ENCODE measurements around the gene MAB21L3.

MAB21L3 gene

DNA sequence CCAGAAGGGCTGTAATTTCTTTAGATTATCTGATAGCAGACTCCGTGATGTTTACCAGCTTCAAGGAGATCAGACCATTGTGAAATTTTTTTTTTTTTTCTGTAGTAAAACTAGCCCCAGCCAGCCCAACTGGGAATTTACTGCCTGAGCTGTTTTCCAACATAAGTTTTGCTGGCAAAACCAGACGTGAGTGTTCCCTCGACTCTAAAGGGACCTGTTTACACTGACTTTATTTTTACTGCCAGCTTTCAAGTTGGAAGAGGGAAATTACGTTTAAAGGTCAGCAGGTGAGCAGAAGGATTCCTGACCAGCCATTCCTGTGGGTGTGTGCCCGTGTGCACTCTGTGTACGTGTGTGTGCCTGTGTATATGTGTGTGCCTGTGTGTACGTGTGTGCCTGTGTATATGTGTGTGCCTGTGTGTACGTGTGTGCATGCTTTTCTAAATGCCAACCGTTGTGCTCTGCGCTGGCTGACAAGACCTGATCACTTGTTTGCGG is 374 bp downstream of the MAB21L3 start:
- no peak for DNase-seq (ENCODE audit: low spot score)

DNA sequence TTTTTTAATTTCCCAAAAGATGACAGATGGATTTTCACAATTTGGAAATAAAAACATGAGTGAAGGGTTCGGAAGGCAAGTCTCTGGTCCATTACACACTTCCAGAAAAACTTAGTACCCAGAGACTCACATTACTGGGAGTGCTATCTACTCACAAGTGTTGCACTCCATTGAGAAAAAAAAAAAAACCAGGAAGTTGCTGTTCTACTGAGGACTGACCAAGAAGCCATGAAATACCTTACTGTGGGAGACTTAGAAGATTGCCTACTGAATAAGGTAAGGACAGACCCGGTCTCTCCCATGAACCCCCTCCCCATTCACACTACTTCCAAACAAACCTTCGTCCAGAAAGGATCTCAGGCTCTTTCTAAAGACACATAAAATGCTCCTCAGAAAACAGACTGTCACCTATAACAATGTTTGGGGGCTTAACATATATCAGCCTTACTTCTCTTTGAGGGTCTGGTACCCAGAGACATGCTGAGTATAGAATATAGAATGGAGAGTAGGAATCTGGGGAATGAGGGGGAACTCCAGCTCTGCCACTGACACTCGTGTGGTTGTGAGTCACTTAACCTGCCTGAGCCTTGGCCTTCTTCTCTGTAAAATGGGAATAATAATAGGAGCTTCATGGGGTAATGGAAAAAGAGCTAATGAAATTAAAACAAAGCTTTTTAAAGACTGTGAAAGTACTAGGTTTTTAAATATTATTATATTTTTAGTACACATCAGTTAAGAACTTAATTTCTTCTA is 1.4 kb downstream of the MAB21L3 start:
- DNase-seq (ENCODE audit: low spot score): no peak

DNA sequence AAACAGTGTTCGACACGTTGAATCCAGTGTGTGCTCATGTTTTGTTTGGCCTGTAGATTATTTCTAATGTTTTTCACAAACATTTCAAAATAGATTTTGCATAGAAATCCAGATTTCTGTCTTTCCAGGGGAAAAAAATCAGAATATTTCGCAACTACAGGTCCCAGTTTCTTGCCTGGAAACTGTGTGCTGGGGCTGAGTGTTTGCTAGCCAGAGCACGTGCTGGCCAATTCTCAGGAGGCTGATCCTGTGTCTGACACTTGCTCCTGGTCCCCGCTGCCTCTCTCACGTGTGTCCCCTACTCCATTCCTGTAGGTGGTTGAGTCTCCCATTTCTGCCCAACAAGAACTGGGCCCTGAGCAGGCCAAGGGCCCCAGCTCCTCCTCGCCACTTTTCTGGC is 2.4 kb downstream of the MAB21L3 start:
- no peak for DNase-seq (ENCODE audit: low spot score)

DNA sequence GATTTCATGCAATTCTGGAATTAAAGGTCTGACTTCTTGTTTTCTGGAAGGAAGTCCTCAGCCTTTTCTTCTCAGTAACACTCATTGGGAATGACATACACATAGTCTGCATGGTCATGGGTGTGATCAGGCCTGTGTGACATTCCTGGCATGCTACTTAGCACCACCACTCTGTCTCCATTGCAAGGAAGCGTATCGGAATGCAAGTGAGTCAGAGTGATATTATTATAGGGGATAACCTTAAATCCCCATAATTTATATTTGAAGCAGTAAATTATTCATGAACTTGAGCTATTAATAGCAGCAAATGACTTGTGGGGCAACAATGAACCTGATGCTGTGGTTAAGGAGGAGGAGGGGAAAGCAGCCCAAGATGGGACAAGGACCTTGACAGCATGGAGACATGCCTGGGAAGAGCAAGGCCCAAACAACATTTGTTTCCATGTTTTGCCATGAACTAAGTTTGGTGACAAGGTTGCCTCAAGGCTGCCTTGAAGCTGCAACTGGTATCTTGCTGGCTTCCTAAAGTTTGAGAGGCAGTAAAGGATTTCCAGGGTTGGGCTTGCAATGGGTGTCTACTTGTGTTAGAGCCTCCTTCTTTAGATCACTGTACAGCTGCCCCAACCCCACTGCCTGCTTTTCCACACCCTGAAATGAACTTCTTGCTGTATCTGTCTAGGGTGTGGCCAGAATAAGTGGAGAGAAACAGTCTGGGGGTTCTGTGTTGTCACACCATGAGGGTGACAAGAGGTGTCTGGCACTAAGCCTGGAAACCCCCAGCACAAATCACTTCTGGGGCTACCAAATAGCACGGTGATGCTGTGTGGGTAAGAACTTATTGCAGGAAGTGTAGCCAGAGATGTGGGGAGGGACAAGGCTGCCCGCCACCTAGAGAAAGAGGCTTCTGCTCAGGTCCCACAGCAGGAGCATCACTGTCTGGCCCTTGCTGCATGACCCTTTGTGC is 4.6 kb downstream of the MAB21L3 start:
- DNase-seq (ENCODE audit: low spot score): no peak

DNA sequence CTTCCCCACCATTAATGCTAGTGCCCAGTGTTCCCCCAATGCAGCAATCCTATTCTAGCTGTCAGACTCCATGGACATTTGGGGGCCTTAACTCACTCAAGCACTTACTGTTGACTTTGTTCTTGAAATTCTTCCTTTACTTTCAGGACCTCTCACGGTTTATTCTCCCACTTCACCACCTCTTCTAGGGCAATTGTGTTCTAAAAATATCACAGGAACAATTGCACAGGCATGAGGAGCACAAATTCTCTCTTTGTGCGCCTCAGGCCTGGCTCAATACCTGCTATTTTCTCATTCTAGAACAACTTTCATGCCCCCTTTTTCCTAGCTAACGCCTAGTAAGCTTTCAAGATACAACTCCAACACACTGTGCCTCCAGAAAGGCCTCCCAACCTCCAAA is 7.3 kb downstream of the MAB21L3 start:
- no peak for DNase-seq (ENCODE audit: low spot score)

DNA sequence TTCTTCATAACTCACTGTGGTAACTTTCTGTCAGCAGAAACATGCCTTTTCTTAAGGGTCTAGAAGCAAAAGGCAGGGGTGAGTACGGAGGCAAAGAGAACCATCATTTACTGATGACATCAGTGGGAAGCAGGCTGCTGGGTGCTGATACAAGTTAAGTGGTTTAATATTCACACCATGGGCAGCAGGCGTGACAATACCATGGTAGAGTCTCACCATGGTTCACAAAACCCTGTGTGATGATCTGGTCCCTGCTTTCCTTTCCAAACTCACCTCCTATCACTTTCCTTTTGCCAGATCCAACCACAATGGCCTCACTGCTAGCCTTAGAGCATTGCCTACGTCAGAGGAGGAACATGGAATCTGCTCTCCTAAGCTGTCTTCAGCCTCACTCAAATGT is 8.7 kb downstream of the MAB21L3 start:
- DNase-seq (ENCODE audit: low spot score): no peak

DNA sequence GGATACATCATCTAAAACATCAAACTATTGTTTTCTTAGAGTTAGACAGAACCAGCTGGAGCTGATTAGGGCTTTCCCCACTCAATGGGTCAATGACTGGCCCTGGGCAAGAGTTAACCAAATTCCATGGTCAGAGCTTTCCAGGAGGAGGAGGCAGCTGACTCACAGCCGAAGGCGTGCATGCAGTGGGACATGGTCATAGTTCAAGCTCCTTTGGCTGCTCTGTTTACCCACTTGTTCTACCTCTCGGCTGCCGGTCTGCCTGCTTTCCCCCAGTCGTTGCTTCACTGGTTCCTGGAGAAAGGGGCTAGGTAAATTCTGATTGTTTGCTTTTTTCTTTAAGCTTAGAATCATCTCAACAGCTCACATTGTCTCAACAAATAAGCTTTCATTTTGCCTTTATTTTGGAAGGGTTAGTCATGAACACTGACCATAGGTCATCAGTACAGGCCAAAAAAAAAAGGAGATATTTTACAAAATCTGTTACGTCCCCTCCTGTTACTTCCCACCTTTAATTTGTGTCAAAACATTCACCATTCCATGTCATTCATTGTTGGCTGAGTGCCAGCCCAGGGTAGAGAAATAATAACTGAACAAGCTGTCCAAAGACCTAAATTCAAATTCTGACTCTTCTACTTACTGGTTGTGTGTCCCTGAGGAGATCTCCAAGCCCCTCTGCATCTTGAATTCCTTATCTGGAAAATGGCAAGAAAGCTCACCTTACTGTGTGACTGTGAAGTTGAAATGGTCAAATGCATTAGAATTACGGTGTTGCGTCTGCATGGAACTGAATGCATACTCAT is 12.0 kb downstream of the MAB21L3 start:
- DNase-seq (ENCODE audit: low spot score): no peak

DNA sequence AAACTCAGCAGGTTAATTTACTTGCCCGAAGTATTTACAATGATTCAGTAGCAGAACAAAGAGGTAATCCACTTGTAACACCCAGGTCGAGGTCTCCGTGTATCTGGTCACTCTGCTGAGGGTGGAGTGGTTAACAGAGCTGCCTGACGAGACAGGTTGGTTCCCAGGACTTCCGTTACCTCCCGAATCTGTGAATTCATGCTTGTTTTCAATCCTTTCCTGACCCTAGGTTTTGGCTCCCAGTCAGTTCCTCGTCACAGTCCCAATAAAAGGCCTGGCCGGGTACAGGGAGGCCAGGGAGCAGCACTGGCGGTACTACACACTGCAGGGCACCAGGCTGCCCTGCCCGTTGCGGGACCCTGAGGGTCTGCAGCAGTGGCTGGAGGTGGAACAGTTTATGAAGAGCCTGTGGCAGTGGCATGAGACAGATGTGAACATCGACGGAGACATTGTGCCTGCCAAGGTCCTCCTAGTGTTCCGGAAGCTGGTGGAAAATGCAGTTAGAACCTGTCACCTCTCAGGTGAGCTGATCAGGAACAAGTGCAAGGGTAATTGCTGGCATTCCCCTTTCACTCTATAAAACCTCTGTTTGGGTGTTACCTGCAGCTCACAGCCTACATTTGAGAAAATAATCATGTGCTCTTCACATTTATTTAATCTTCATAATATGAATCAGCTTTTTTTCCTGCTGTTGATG is 12.8 kb downstream of the MAB21L3 start:
- DNase-seq (ENCODE audit: low spot score): no peak

DNA sequence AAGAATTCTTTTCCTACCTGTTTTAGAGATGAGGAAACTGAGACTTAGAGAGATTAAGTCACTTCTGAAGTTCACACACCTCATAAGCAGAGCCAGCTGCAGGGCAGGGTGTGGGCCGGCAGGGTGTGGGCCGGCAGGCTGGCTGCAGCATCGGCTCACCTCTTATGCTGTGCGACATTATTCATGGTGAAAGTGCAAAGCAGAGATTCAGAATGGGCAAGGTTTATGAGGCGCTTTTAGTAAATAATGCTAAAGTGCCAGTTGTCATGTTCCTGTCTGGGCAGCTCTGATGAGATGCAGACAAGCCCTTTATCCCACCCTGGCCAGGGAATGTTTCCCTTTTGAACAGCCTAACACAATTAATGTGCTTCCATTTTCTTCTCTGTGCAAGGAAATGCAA is 14.6 kb downstream of the MAB21L3 start:
- no peak for DNase-seq (ENCODE audit: low spot score)

DNA sequence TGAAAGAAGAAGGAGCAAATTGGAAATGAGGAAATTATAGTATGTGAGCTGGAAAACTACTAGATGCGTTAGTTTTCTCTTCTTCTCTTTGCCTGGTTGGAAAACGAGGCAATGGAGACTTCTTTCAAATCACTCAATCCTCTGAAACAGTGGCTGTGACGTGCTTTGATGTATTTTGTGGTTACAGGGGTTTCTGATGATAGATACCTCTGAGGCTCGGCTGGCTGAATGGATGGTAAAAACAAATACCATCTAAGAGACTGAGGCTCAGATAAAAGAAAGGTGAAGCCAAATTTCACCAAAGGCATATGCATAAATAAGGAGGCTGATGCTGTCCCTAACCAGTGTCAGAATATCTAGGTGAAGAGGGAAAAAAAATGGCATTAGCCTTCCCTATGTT is 15.1 kb downstream of the MAB21L3 start:
- DNase-seq (ENCODE audit: low spot score): no peak

DNA sequence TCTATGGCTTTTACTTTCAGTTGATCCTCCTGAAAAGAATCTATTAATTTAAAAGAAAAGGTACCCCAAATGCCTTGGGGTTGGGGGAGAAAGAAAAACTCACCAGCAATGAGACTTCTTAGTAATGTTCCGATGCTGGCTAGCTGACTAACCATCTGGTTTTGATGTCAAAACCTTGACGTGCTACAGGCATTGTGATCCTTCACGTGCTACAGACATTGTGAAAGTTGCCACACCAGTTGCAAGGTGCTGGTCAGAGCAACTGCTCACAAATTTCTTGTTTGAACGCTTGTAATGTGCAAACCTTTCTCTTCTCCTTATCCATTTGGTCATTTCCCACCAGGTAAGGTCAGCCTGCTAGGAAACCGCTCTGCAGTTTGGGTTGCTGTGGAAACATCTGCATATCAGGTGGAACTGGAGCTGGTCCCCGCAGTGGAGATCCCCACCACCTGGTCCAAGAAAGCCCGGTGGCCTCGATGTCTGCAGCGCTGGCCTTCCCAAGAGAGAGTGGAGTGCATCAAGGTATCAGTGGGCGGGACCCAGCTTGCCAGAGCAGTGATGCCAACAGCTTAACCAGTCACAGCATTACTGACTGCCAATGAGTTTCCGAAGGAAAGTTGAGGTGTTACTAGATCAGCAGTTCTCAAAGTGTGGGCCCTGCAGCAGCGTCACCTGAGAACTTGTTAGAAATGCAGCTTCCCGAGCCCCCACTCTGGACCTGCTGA is 16.1 kb downstream of the MAB21L3 start:
- DNase-seq (ENCODE audit: low spot score): no peak

DNA sequence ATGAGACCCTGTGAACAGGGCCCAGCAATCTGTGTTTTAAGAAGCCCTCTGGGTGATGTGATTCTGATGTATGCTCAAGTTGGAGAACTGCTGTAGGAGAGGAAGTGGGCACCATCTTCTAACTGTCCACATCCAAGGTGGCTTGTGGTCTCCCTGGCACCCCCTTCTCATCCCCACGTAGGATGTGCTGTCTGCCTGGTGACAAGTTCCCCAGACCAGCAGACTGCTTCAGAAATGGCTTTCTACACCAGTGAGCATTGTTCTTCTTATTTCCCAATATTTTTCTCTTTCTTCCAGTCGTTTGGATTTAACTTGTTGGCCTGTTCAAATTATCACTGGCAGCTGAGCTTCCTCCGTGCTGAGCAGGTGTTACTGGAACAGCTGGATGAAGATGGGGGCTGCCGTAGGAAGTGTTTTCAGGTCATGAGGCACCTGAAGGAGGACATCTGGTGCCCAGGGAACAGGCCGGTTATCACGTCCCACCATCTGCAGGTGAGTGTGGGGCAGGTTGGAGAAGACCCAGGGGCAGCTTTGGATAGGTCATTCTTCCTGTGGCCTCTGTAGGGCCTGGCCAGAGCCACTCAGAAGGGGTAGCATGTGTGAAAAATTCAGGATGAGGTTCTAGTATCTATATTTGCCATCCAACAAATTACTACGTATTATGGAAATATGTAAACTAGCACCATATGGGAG is 16.8 kb downstream of the MAB21L3 start:
- no peak for DNase-seq (ENCODE audit: low spot score)

DNA sequence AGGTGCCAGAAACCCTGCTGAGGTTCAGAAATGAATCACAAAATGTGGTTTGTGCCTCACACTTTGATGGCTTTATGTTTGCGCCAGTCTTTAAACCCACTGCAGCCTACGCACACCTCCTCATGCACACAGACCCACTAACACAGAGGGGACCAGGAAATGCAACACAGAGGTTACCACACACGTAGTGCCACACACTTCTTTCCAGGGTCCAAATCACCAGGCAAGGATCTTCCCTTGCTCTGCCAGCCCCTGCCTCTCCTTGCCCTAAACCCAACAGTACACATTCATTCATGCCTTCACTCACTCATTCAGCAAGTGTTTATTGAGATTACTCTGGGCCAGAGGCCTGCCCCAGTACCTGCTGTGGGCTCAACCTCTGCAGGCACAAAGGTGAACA is 17.5 kb downstream of the MAB21L3 start:
- no peak for DNase-seq (ENCODE audit: low spot score)

DNA sequence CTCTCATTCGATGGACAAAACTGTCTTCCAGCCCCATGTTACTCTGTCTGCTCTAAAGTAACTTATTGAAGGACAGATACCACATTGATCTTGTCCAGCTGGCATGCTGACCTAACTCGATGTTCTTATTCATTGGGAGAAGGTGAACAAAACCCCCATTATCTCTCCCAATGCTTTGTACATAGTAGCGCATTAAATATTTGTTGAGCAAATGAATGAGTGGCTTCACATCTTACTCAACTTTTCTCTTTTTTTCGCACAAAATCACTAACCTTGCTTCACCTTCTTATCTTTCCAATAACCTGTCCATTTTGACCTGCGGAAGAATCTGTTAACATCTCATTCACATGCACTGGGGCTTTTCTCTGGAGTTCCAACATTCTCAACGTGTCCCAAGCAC is 18.3 kb downstream of the MAB21L3 start:
- no peak for DNase-seq (ENCODE audit: low spot score)

DNA sequence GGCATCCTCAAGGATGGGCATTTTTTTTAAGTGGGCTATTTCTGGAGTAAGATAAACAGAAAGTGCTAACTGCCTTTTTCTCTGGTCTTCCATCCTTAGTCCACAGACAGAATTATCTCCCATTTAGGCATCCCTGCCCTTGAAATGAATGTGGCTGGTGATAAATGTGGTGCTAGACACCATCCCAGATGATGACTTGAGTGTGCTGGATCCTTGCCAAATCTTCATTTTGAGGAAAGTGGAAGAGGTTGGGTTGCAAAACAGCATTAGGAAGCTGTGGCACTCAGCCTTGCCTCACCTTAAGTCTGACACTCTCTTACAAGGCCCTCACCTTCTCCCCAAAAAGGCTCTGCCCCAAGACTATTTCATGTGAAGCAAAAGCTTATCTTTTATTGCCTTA is 19.2 kb downstream of the MAB21L3 start:
- no peak for DNase-seq (ENCODE audit: low spot score)

DNA sequence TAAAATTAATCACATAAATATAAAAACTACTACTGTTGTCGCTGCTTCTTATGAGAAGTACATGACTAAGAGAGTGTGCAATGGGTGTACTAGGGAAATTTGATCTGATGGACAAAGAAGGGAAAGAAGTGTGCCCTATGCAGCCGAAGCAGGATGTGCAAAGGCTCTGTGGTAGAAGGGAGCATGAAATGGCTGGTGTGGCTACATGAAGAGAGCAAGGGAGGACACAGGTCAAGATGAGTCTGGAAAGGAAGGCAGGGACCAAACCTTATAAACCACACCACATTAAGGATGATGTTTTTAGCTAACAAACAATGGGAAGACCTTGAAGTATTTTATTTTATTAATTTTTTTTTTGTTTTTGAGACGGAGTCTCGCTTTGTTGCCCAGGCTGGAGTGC is 20.0 kb downstream of the MAB21L3 start:
- DNase-seq (ENCODE audit: low spot score): no peak

DNA sequence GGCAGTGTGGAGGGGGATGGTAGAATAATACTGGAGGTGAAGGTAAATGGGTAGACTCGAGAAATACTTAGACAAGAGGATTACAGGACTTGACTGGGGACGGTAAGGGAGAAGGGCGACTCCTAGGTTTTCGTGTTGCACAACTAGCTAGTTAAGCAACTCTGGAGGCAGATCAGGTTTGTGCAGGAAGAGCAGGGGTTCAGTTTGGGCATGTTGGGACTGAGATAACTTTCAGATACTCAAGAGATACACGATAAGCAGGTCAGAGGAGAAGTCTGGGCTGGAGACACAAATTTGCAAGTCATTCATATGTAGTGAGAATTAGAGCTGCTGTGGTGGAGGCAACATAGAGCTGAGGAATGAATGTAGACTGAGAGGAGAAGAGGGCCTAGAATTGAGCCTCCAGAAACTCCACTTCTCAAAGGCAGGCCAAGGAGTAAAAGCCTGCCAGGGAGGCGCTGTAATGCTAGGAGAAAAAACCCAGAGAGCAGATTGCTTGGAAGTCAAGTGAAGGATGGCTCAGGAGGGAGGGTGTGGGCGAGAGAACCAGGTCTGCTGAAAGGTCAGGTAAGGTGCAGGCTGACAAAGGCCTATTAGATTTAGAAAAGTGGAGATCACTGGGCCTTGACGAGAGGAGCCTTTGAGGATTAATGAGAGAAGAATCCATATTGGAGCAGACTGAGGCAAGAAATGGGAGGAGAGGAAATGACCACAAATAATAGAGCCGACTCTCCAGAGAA is 20.8 kb downstream of the MAB21L3 start:
- DNase-seq (ENCODE audit: low spot score): no peak

DNA sequence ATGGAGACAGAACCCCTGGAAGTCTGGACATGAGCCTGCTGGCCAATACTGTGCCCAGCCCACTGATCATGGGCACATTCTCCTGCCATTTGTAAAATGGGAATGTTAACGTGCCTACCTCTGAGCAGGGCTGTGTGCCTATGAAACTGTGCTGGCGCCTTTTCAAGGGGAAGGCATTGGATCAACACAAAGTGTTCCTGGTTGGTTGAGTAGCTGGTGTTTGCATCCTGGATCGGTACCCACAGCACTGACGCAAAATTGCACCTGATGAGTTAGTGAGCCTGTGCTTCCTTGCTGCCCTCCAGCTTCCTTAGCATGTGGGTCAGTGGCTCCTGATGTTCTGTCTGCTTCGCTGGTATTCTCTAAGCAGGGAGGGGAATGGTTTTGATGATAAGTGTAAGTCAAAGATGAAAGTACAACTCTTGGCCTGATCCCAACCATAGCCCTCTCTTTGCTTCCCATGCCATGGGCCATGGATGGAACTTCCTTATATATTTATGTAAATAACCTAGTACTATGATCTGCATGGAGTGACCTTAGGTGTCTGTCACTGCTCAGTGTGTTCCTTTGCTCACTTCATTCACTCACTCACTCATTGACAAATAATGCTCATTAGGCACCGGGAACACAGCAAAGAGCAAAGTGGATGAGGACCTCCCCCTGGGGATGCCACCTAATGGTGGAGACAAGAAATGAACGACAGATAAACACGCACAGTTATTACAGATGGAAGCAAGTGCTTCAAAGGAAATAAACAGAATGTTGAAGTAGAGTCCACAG is 22.7 kb downstream of the MAB21L3 start:
- DNase-seq (ENCODE audit: low spot score): no peak

DNA sequence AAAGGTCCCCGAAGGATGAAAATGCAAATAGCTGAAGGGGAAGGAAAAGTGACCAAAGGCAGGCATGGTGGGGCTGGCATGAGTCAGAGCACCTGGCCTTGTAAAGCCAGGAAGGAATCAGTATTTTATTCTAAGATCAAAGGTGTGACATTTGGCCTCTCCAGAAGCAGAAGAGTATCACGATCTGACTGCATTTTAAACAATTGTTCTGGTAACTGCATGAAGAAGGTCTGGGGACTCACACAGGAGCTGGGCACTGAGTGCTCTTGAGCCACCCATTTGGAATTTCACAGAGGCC is 23.2 kb downstream of the MAB21L3 start:
- no peak for DNase-seq (ENCODE audit: low spot score)

Measured in left forelimb (tissue), 1 donor.